IMR-90 (cell line): ENCODE data around the gene AFMID. TPM values are rescaled to one million over a fixed set of nuclear protein-coding genes. Genes with fewer than 3 reads are reported as not detected.

ENCODE experiments used
- ATAC-seq: fragments of 200-7000 bp; cut with Tn5 transposase; 2 replicates; pipeline ENCODE4 v1.9.1; 2020; ENCODE audit warnings: low read depth, mild to moderate bottlenecking, moderate library complexity
- BruUV-seq: library from RNA; stranded (reverse); fragments of 400-500 nt; replicated peaks from 2 replicates; lab custom pipeline; 2021; lab: Mats Ljungman, UMichigan
- CTCF ChIA-PET: fragments of 300-600 bp; formaldehyde crosslinking; extraction: SDS; loops from one replicate; lab custom pipeline; 2021; ENCODE audit warnings: antibody characterized with exemption; lab: Yijun Ruan, JAX
- POLR2A ChIA-PET: fragments of 300-600 bp; sonication (Branson Sonifier 250); formaldehyde crosslinking; loops from one replicate; lab custom pipeline; 2022; ENCODE audit warnings: antibody characterized with exemption; ENCODE audit not compliant: unreplicated experiment; lab: Charles Lee
- DNase-seq: peaks from one replicate; pipeline ENCODE4 v3.0.0; 2013
- H2AFZ ChIP-seq: replicated peaks from 2 replicates; pipeline ENCODE3; 2013; ENCODE audit warnings: low read length, mild to moderate bottlenecking; ENCODE audit not compliant: poor library complexity
- H2AK5ac ChIP-seq: 2 replicates; pipeline ENCODE4 v1.6.1; 2013; ENCODE audit warnings: low read depth, low read length, inconsistent platforms
- H2AK9ac ChIP-seq: replicated peaks from 2 replicates; pipeline ENCODE3; 2013; ENCODE audit warnings: mild to moderate bottlenecking, low read depth, low read length, moderate library complexity; ENCODE audit not compliant: poor library complexity
- H2BK120ac ChIP-seq: 2 replicates; pipeline ENCODE4 v1.6.1; 2013; ENCODE audit warnings: low read depth, low read length, inconsistent platforms
- H2BK15ac ChIP-seq: 3 replicates; pipeline ENCODE4 v1.6.1; 2013; ENCODE audit warnings: low read depth, low read length, inconsistent platforms
- H2BK20ac ChIP-seq: 2 replicates; pipeline ENCODE4 v1.6.1; 2013; ENCODE audit warnings: low read depth, mild to moderate bottlenecking, inconsistent platforms, low read length, moderate library complexity
- H2BK5ac ChIP-seq: 2 replicates; pipeline ENCODE4 v1.6.1; 2013; ENCODE audit warnings: mild to moderate bottlenecking, low read depth, low read length, inconsistent platforms; ENCODE audit not compliant: poor library complexity, severe bottlenecking
- H3K14ac ChIP-seq: replicated peaks from 2 replicates; pipeline ENCODE4 v1.6.1; 2013; ENCODE audit warnings: low read depth, low read length, inconsistent platforms
- H3K18ac ChIP-seq: 2 replicates; pipeline ENCODE4 v1.6.1; 2013; ENCODE audit warnings: low read depth, low read length, control low read depth
- H3K23ac ChIP-seq: 2 replicates; pipeline ENCODE4 v1.6.1; 2013; ENCODE audit warnings: low read depth, low read length, inconsistent platforms
- H3K27ac ChIP-seq: 2 replicates; pipeline ENCODE4 v1.5.1; 2013; ENCODE audit warnings: mild to moderate bottlenecking, control low read depth, low read length; ENCODE audit not compliant: insufficient read depth
- H3K27me3 ChIP-seq: 2 replicates; pipeline ENCODE4 v1.6.1; 2013; ENCODE audit warnings: low read length; ENCODE audit not compliant: control insufficient read depth, insufficient read depth
- H3K36me3 ChIP-seq: 2 replicates; pipeline ENCODE4 v1.6.1; 2013; ENCODE audit warnings: low read length, mixed read lengths; ENCODE audit not compliant: control insufficient read depth, insufficient read depth
- H3K4ac ChIP-seq: 2 replicates; pipeline ENCODE4 v1.6.1; 2013; ENCODE audit warnings: low read depth, low read length, inconsistent platforms
- H3K4me1 ChIP-seq: 2 replicates; pipeline ENCODE4 v1.6.1; 2013; ENCODE audit warnings: low read length, mixed read lengths; ENCODE audit not compliant: control insufficient read depth, insufficient read depth
- H3K4me2 ChIP-seq: 2 replicates; pipeline ENCODE4 v1.6.1; 2013; ENCODE audit warnings: low read depth, mild to moderate bottlenecking, control low read depth, low read length, moderate library complexity
- H3K4me3 ChIP-seq: 2 replicates; pipeline ENCODE4 v1.5.1; 2013; ENCODE audit warnings: low read depth, mild to moderate bottlenecking, control low read depth, low read length, moderate library complexity; ENCODE audit not compliant: insufficient read depth
- H3K56ac ChIP-seq: 2 replicates; pipeline ENCODE4 v1.6.1; 2013; ENCODE audit warnings: low read length, inconsistent platforms; ENCODE audit not compliant: insufficient read depth; ENCODE audit errors: extremely low read depth
- H3K79me1 ChIP-seq, 2 experiments: 2 replicates each; pipeline ENCODE4 v1.6.1; 2013; ENCODE audit warnings: low read length in 2 of 2, inconsistent platforms in 1 of 2, low read depth in 1 of 2
- H3K9ac ChIP-seq: 2 replicates; pipeline ENCODE4 v1.6.1; 2013; ENCODE audit warnings: low read depth, low read length, control low read depth
- H3K9me1 ChIP-seq: 2 replicates; pipeline ENCODE4 v1.6.1; 2013; ENCODE audit warnings: low read length, inconsistent platforms; ENCODE audit not compliant: insufficient read depth
- H3K9me3 ChIP-seq: 2 replicates; pipeline ENCODE4 v1.6.1; 2013; ENCODE audit warnings: low read length; ENCODE audit not compliant: control insufficient read depth, insufficient read depth
- H4K20me1 ChIP-seq: 2 replicates; pipeline ENCODE4 v1.6.1; 2013; ENCODE audit warnings: low read length, inconsistent platforms; ENCODE audit not compliant: insufficient read depth
- H4K5ac ChIP-seq: 2 replicates; pipeline ENCODE4 v1.6.1; 2013; ENCODE audit warnings: mild to moderate bottlenecking, low read depth, low read length, control low read depth
- H4K8ac ChIP-seq, 2 experiments: 2 replicates each; pipeline ENCODE4 v1.6.1; 2013; ENCODE audit warnings: low read depth in 2 of 2, low read length in 2 of 2, control low read depth in 1 of 2, inconsistent platforms in 1 of 2
- H4K91ac ChIP-seq: 2 replicates; pipeline ENCODE4 v1.6.1; 2013; ENCODE audit warnings: low read depth, low read length, inconsistent platforms; ENCODE audit not compliant: insufficient read depth
- CEBPB ChIP-seq: IDR thresholded peaks from 2 replicates; pipeline ENCODE4 v1.6.1; 2012; ENCODE audit warnings: low read depth, low read length, improper control_type of control experiment
- CHD1 ChIP-seq: IDR thresholded peaks from 2 replicates; pipeline ENCODE4 v1.6.1; 2012; ENCODE audit warnings: low read depth, low read length, improper control_type of control experiment
- MAZ ChIP-seq: IDR thresholded peaks from 2 replicates; pipeline ENCODE4 v1.6.1; 2012; ENCODE audit warnings: low read depth, mild to moderate bottlenecking, low read length, improper control_type of control experiment, moderate library complexity, borderline replicate concordance
- RFX5 ChIP-seq: IDR thresholded peaks from 2 replicates; pipeline ENCODE4 v1.8.0; 2012; ENCODE audit warnings: low read depth, mild to moderate bottlenecking, low read length, moderate library complexity
- WGBS, 2 experiments: methylation state at CpG; one replicate each; pipeline versions ENCODE4 v1.1.5 to v1.1.7; 2013; ENCODE audit warnings: missing lambda C conversion rate in 2 of 2; ENCODE audit not compliant: insufficient read length in 1 of 2; ENCODE audit errors: extremely low coverage in 2 of 2; 5-methylcytosine and 5-hydroxymethylcytosine counted together
- dilution Hi-C: fragments of 300-500 bp; cut with HindIII; formaldehyde crosslinking; loops from one replicate; pipeline ENCODE4 v1.14.3; 2018; ENCODE audit warnings: low sequenced_read_pairs; ENCODE audit not compliant: unreplicated experiment
- in situ Hi-C: fragments of 300-500 bp; cut with MboI; formaldehyde crosslinking; loops from 3 replicates; pipeline ENCODE4 v1.14.3; 2019; ENCODE audit warnings: low sequenced_read_pairs, inconsistent platforms, mixed read lengths
- intact Hi-C: fragments of 100-400 bp; cut with micrococcal nuclease; formaldehyde crosslinking; loops from 2 replicates; pipeline ENCODE4 v1.10.0; 2022
- polyA plus RNA-seq, 3 experiments: library from polyadenylated mRNA; depleted of rRNA; stranded (reverse); fragments of >200 nt; gene quantifications; 2 replicates each; pipeline ENCODE4 v1.2.3, GENCODE V29; 2012; ENCODE audit warnings: low replicate concordance in 1 of 3
- total RNA-seq: library from RNA; depleted of rRNA; stranded (reverse); fragments of >200 nt; gene quantifications from 2 replicates; pipeline ENCODE4 v1.2.3, GENCODE V29; 2012

AFMID gene
- total and polyA plus RNA-seq, 2 of the 4 experiments (the other 2 are of a cell fraction), result 41.0 to 65.1 TPM

GRCh38 chr17:78239489-78239931, 52.3 kb downstream of the AFMID start:
- H4K91ac ChIP-seq, result no peak overlapping the region
- H3K4ac ChIP-seq, result no peak overlapping the region
- intact Hi-C loops, result no loop called here
- H2BK5ac ChIP-seq, result no peak overlapping the region
- H3K4me3 ChIP-seq, result no peak overlapping the region
- ATAC-seq (no peak), DNase-seq (no peak)
- H3K18ac ChIP-seq, result no peak overlapping the region
- no peaks in the 10 kb centered on the region for H3K9me3 ChIP-seq
- H3K23ac ChIP-seq, result no peak overlapping the region
- in situ Hi-C loops, result no loop called here
- H3K9ac ChIP-seq, result no peak overlapping the region
- no peak overlapping the region for H3K4me2 ChIP-seq
- H2AK9ac ChIP-seq, result no peak overlapping the region
- no peak overlapping the region for H4K8ac ChIP-seq
- H3K27me3 ChIP-seq, result peaks cover 20% of the 10 kb centered on the region
- CTCF ChIA-PET, result no interaction called here
- peaks cover 2% of the 10 kb centered on the region; the same call in 1 of the 2 replicates for H3K4me1 ChIP-seq
- dilution Hi-C loops, result no loop called here
- no TSS peak for BruUV-seq
- no peak overlapping the region for H3K56ac ChIP-seq
- H3K9me1 ChIP-seq, result no peaks in the 10 kb centered on the region
- H2BK20ac ChIP-seq, result no peak overlapping the region
- no peak overlapping the region for H3K14ac ChIP-seq
- H3K27ac ChIP-seq, result no peak overlapping the region
- no peak overlapping the region for H2BK15ac ChIP-seq
- no peak overlapping the region for H4K5ac ChIP-seq
- WGBS, 2 experiments, result 0% methylated on average over 1 of the region's 9 CpGs; no CpG with 5 or more reads in 1 of the 2 experiments
- POLR2A ChIA-PET, result no interaction called here
- no peak overlapping the region for H2AFZ ChIP-seq
- H3K36me3 ChIP-seq, result no peaks in the 10 kb centered on the region
- H3K79me1 ChIP-seq, result no peaks in the 10 kb centered on the region
- H2BK120ac ChIP-seq, result no peak overlapping the region
- no peaks in the 10 kb centered on the region for H4K20me1 ChIP-seq
- TF ChIP-seq MAZ (no peak), CHD1 (no peak), CEBPB (no peak), RFX5 (no peak)
- no peak overlapping the region for H2AK5ac ChIP-seq
